K562 (cell line): ENCODE data around the gene SPON1. TPM values are rescaled to one million over a fixed set of nuclear protein-coding genes. Genes with fewer than 3 reads are reported as not detected.

ENCODE experiments used
- ATAC-seq: fragments of 200-7000 bp; cut with Tn5 transposase; 3 replicates; pipeline ENCODE4 v1.9.1; 2020; ENCODE audit warnings: moderate library complexity
- BruUV-seq: library from RNA; stranded (reverse); fragments of 400-500 nt; replicated peaks from 2 replicates; lab custom pipeline; 2021; lab: Mats Ljungman, UMichigan
- CTCF ChIA-PET: fragments of 300-600 bp; formaldehyde crosslinking; extraction: SDS; loops from one replicate; lab custom pipeline; 2021; ENCODE audit warnings: low intra/inter-chr PET ratio; lab: Yijun Ruan, JAX
- POLR2A ChIA-PET: fragments of 300-600, 350-650 bp; sonication (Branson Sonifier 250); formaldehyde crosslinking; extraction: SDS; loops from one replicate; lab custom pipeline; 2021; ENCODE audit warnings: antibody characterized with exemption, inconsistent platforms; lab: Yijun Ruan, JAX
- DNase-seq, 4 experiments: peaks; one replicate each; pipeline versions ENCODE4 v3.0.0 to v3.0.0-alpha.2; 2011 to 2018; ENCODE audit warnings: low spot score in 3 of 4, mixed read lengths in 3 of 4; ENCODE audit errors: extremely low read depth in 1 of 4
- FAIRE-seq: peaks from 2 replicates; lab custom pipeline; 2011; peaks lifted over from hg19 to GRCh38; lab: Jason Lieb, UNC
- H2AFZ ChIP-seq: 2 replicates; pipeline ENCODE4 v1.6.0; 2011; ENCODE audit warnings: low read depth, low read length, control low read depth, inconsistent platforms
- H3K27ac ChIP-seq: fragments of 200-600 bp; 3 replicates; pipeline ENCODE4 v1.8.0; 2011; ENCODE audit warnings: low read depth, mild to moderate bottlenecking, control low read depth, inconsistent platforms, low read length, moderate library complexity, mixed read lengths; ENCODE audit errors: extremely low read depth
- H3K27me3 ChIP-seq, 2 experiments: fragments of 300-600 bp in 1 of 2; 2 replicates in 1 of 2; 3 replicates in 1 of 2; pipeline versions ENCODE4 v1.6.0 to v1.8.0; 2011; ENCODE audit warnings: inconsistent platforms in 2 of 2, low read length in 2 of 2, mild to moderate bottlenecking in 1 of 2, mixed read lengths in 1 of 2, moderate library complexity in 1 of 2; ENCODE audit not compliant: control insufficient read depth in 2 of 2, insufficient read depth in 2 of 2
- H3K36me3 ChIP-seq: fragments of 300-600 bp; 3 replicates; pipeline ENCODE4 v1.8.0; 2011; ENCODE audit warnings: mild to moderate bottlenecking, low read length, inconsistent platforms; ENCODE audit not compliant: control insufficient read depth, insufficient read depth
- H3K4me1 ChIP-seq, 2 experiments: fragments of 200-600 bp in 1 of 2; replicated peaks in 1 of 2; 2 replicates in 1 of 2; 3 replicates in 1 of 2; pipeline versions ENCODE4 v1.5.1 to v1.8.0; 2011; ENCODE audit warnings: inconsistent platforms in 2 of 2, low read length in 2 of 2, mild to moderate bottlenecking in 1 of 2, mixed read lengths in 1 of 2, moderate library complexity in 1 of 2; ENCODE audit not compliant: control insufficient read depth in 2 of 2, insufficient read depth in 2 of 2
- H3K4me2 ChIP-seq: 2 replicates; pipeline ENCODE4 v1.6.1; 2011; ENCODE audit warnings: low read length, control low read depth, inconsistent platforms, mixed read lengths; ENCODE audit not compliant: insufficient read depth
- H3K4me3 ChIP-seq: fragments of 200-600 bp; sonication (generic), shearing (Covaris generic); 2 replicates; pipeline ENCODE4 v1.5.1; 2016; ENCODE audit warnings: control low read depth, inconsistent platforms
- H3K79me2 ChIP-seq: fragments of 200-600 bp; 3 replicates; pipeline ENCODE4 v1.8.0; 2011; ENCODE audit warnings: low read length, inconsistent platforms; ENCODE audit not compliant: control insufficient read depth, insufficient read depth
- H3K9ac ChIP-seq, 2 experiments: 2 replicates each; pipeline versions ENCODE4 v1.6.0 to v1.6.1; 2011; ENCODE audit warnings: low read depth in 2 of 2, low read length in 2 of 2, control low read depth in 1 of 2, inconsistent platforms in 1 of 2, mild to moderate bottlenecking in 1 of 2, mixed read lengths in 1 of 2; ENCODE audit not compliant: insufficient read depth in 1 of 2
- H3K9me1 ChIP-seq: one replicate; pipeline ENCODE4 v1.6.0; 2011; ENCODE audit warnings: inconsistent platforms, mild to moderate bottlenecking, low read length, moderate library complexity; ENCODE audit not compliant: control insufficient read depth, insufficient read depth
- H3K9me3 ChIP-seq: replicated peaks from 2 replicates; pipeline ENCODE4 v1.5.1; 2011; ENCODE audit warnings: low read depth, low read length, inconsistent platforms; ENCODE audit not compliant: control insufficient read depth, insufficient read depth
- H4K20me1 ChIP-seq: replicated peaks from 2 replicates; pipeline ENCODE4 v1.6.1; 2011; ENCODE audit warnings: low read length, inconsistent platforms, mixed read lengths; ENCODE audit not compliant: control insufficient read depth, insufficient read depth
- BHLHE40 ChIP-seq: IDR thresholded peaks from 2 replicates; pipeline ENCODE4 v1.6.1; 2011; ENCODE audit warnings: low read length, improper control_type of control experiment
- CC2D1A ChIP-seq: fragments of 450-650 bp; IDR thresholded peaks from 2 replicates; pipeline ENCODE4 v1.6.1; 2017; ENCODE audit warnings: mild to moderate bottlenecking
- GATA2 ChIP-seq: sonication (generic); formaldehyde crosslinking; IDR thresholded peaks from 2 replicates; pipeline ENCODE4 v1.4.0; 2020; ENCODE audit warnings: mild to moderate bottlenecking, missing genetic modification reagents
- NCOA1 ChIP-seq: fragments of 450-650 bp; IDR thresholded peaks from 2 replicates; pipeline ENCODE4 v1.6.1; 2016; ENCODE audit warnings: low read depth
- SIRT6 ChIP-seq: IDR thresholded peaks from one replicate; pipeline ENCODE4 v1.6.1; 2012; ENCODE audit warnings: low read depth, mild to moderate bottlenecking, control low read depth, inconsistent platforms, low read length, moderate library complexity
- TFAM ChIP-seq: fragments of 250-450 bp; sonication (Bioruptor Pico); conservative IDR thresholded peaks from 2 replicates; pipeline ENCODE4 v1.5.0; 2021; ENCODE audit warnings: mild to moderate bottlenecking, moderate library complexity
- ZBTB33 ChIP-seq: sonication (generic); formaldehyde crosslinking; IDR thresholded peaks from 2 replicates; pipeline ENCODE4 v1.8.1; 2023; ENCODE audit warnings: mild to moderate bottlenecking, missing genetic modification reagents
- ZKSCAN3 ChIP-seq: fragments of 250-450 bp; sonication (Bioruptor Pico); IDR thresholded peaks from 2 replicates; pipeline ENCODE4 v1.4.0; 2020
- ZNF589 ChIP-seq: fragments of 200-800 bp; sonication (Bioruptor generic); IDR thresholded peaks from 2 replicates; pipeline ENCODE4 v1.6.1; 2016; ENCODE audit warnings: low read depth, missing genetic modification characterization, missing compliant biosample characterization
- ZNF717 ChIP-seq: fragments of 250-450 bp; sonication (Bioruptor Pico); IDR thresholded peaks from 2 replicates; pipeline ENCODE4 v1.5.0; 2021
- WGBS: fragments of 100-300 bp; shearing (Covaris generic); methylation state at CpG from one replicate; pipeline ENCODE4 v1.1.6; 2016; ENCODE audit warnings: low coverage, mixed read lengths; ENCODE audit not compliant: insufficient coverage; ENCODE audit errors: missing lambda C conversion rate; 5-methylcytosine and 5-hydroxymethylcytosine counted together
- in situ Hi-C: fragments of 300-500 bp; cut with MboI; formaldehyde crosslinking; loops from 4 replicates; pipeline ENCODE4 v1.15.0; 2018; ENCODE audit warnings: inconsistent platforms, mixed read lengths
- intact Hi-C: fragments of 100-400 bp; cut with micrococcal nuclease; formaldehyde crosslinking; loops from 2 replicates; pipeline ENCODE4 v1.14.2; 2022
- polyA plus RNA-seq, 8 experiments: library from polyadenylated mRNA; depleted of rRNA in 4 of 8; stranded (reverse) in 5 of 8; unstranded in 3 of 8; fragments of >200 nt; fragmentation: Nextera tagmentation in 2 of 8; fragmentation: Illumina TruSeq in 1 of 8; extraction: Ambion mirVana in 2 of 8; extraction: Trizol in 1 of 8; gene quantifications; 2 replicates each; pipeline versions ENCODE4 v1.2.1 to v1.2.3, GENCODE V29; 2011 to 2014; ENCODE audit warnings: inconsistent platforms in 1 of 8, missing spikeins in 1 of 8
- total RNA-seq, 7 experiments: library from RNA; depleted of rRNA in 6 of 7; stranded (reverse); fragments of >200 nt in 6 of 7; fragmentation: Illumina TruSeq in 2 of 7; extraction: Trizol in 2 of 7; gene quantifications; 2 replicates each; pipeline versions ENCODE4 v1.2.1 to v1.2.3, GENCODE V29; 2011 to 2021; ENCODE audit warnings: low replicate concordance in 1 of 7
- TF ChIP-seq, protein P1 (sequence below), 2 experiments: fragments of 150-350 bp in 1 of 2; IDR thresholded peaks; 2 replicates each; pipeline ENCODE4 v1.6.1; 2012 to 2016; ENCODE audit warnings: low read depth in 2 of 2, low read length in 2 of 2, mild to moderate bottlenecking in 1 of 2, moderate library complexity in 1 of 2
- TF ChIP-seq, protein P2 (sequence below): fragments of 450-650 bp; IDR thresholded peaks from 2 replicates; pipeline ENCODE4 v1.7.1; 2018; ENCODE audit warnings: mild to moderate bottlenecking, low read depth; ENCODE audit not compliant: partially characterized antibody
- TF ChIP-seq, protein P3 (sequence below): fragments of 200-800 bp; sonication (Bioruptor generic); IDR thresholded peaks from 2 replicates; pipeline ENCODE4 v1.6.1; 2017; ENCODE audit warnings: missing genetic modification characterization, missing compliant biosample characterization

Gene SPON1
- total and polyA plus RNA-seq, 9 of the 15 experiments (the other 6 are each of a cell fraction or from before 2014, with no cell fraction given), result 0.04 to 0.06 TPM; not detected in 7

DNA sequence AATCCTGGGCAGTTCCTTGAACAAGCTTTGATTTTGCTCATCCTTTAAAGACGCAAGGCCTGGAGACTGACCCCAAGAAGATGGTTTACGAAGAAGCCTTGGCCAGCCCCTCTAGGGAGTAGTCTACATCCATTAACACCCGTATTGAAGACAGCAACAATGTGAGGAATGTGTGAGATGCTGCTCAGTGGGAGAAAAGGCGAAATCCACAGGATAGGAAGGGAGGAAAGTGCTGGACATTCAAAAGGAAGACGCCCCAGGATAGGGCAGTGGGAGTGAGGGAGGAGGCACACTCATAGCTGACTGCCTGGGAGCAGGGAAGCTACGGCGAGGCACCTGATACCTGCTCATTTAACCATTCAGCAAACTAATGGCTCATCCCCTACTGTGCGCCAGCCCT, 282.4 kb downstream of the SPON1 start:
- DNase-seq (no peak), FAIRE-seq (no peak), ATAC-seq (no peak)
- Histone ChIP-seq H3K27me3 (peaks cover 0 to 41% of the 10 kb centered on the region in 2 experiments; a peak in 2 of 5 replicates), H3K4me1 (no peaks in the 10 kb centered on the region), H3K9me1 (no peaks in the 10 kb centered on the region), H3K4me3 (no peak overlapping the region), H3K36me3 (no peaks in the 10 kb centered on the region), H3K9ac (no peak overlapping the region), H3K27ac (no peak overlapping the region), H2AFZ (no peak overlapping the region), H4K20me1 (no peaks in the 10 kb centered on the region; the same call in none of the 2 replicates), H3K9me3 (no peaks in the 10 kb centered on the region), H3K79me2 (no peaks in the 10 kb centered on the region), H3K4me2 (no peak overlapping the region)
- in situ Hi-C loops, result loop anchor here (5.0 to 10.0 kb wide), 2 partner anchors 290 to 473 kb away; no protein-coding TSS in a partner anchor
- intact Hi-C loops, result no loop called here
- ChIA-PET CTCF (no interaction called here), POLR2A (interaction anchor here (0.7 kb wide), 1 partner anchor 8 kb away, joined by 3 read pairs; no protein-coding TSS in a partner anchor)
- WGBS, result 2% methylated on average over 7 of the region's 8 CpGs
- BruUV-seq, result no TSS peak
- TF ChIP-seq, protein P1, sequence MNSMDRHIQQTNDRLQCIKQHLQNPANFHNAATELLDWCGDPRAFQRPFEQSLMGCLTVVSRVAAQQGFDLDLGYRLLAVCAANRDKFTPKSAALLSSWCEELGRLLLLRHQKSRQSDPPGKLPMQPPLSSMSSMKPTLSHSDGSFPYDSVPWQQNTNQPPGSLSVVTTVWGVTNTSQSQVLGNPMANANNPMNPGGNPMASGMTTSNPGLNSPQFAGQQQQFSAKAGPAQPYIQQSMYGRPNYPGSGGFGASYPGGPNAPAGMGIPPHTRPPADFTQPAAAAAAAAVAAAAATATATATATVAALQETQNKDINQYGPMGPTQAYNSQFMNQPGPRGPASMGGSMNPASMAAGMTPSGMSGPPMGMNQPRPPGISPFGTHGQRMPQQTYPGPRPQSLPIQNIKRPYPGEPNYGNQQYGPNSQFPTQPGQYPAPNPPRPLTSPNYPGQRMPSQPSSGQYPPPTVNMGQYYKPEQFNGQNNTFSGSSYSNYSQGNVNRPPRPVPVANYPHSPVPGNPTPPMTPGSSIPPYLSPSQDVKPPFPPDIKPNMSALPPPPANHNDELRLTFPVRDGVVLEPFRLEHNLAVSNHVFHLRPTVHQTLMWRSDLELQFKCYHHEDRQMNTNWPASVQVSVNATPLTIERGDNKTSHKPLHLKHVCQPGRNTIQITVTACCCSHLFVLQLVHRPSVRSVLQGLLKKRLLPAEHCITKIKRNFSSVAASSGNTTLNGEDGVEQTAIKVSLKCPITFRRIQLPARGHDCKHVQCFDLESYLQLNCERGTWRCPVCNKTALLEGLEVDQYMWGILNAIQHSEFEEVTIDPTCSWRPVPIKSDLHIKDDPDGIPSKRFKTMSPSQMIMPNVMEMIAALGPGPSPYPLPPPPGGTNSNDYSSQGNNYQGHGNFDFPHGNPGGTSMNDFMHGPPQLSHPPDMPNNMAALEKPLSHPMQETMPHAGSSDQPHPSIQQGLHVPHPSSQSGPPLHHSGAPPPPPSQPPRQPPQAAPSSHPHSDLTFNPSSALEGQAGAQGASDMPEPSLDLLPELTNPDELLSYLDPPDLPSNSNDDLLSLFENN (IDR thresholded peaks at IDR 0.05; ENCODE audit: low read depth in 2 of 2, low read length in 2 of 2), result no peak
- TF ChIP-seq TFAM (CRISPR knock-in tag), result no peak
- TF ChIP-seq BHLHE40, result no peak
- no peak for TF ChIP-seq CC2D1A
- TF ChIP-seq, protein P2, sequence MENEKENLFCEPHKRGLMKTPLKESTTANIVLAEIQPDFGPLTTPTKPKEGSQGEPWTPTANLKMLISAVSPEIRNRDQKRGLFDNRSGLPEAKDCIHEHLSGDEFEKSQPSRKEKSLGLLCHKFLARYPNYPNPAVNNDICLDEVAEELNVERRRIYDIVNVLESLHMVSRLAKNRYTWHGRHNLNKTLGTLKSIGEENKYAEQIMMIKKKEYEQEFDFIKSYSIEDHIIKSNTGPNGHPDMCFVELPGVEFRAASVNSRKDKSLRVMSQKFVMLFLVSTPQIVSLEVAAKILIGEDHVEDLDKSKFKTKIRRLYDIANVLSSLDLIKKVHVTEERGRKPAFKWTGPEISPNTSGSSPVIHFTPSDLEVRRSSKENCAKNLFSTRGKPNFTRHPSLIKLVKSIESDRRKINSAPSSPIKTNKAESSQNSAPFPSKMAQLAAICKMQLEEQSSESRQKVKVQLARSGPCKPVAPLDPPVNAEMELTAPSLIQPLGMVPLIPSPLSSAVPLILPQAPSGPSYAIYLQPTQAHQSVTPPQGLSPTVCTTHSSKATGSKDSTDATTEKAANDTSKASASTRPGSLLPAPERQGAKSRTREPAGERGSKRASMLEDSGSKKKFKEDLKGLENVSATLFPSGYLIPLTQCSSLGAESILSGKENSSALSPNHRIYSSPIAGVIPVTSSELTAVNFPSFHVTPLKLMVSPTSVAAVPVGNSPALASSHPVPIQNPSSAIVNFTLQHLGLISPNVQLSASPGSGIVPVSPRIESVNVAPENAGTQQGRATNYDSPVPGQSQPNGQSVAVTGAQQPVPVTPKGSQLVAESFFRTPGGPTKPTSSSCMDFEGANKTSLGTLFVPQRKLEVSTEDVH, result no peak
- TF ChIP-seq, protein P3, sequence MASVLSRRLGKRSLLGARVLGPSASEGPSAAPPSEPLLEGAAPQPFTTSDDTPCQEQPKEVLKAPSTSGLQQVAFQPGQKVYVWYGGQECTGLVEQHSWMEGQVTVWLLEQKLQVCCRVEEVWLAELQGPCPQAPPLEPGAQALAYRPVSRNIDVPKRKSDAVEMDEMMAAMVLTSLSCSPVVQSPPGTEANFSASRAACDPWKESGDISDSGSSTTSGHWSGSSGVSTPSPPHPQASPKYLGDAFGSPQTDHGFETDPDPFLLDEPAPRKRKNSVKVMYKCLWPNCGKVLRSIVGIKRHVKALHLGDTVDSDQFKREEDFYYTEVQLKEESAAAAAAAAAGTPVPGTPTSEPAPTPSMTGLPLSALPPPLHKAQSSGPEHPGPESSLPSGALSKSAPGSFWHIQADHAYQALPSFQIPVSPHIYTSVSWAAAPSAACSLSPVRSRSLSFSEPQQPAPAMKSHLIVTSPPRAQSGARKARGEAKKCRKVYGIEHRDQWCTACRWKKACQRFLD (CRISPR knock-in tag), result no peak
- TF ChIP-seq GATA2, result no peak
- TF ChIP-seq ZKSCAN3 (CRISPR knock-in tag), result no peak
- TF ChIP-seq ZNF717 (CRISPR knock-in tag), result no peak
- no peak for TF ChIP-seq NCOA1
- TF ChIP-seq ZBTB33 (CRISPR knock-in tag), result no peak
- no peak for TF ChIP-seq SIRT6
- no peak for TF ChIP-seq ZNF589
